Motor neuron (in vitro differentiated cells): ENCODE data around the gene SHROOM3. TPM values are rescaled to one million over a fixed set of nuclear protein-coding genes. Genes with fewer than 3 reads are reported as not detected.

ENCODE experiments used
- ATAC-seq, 8 experiments: fragments of 200-7000 bp; cut with Tn5 transposase; replicated peaks in 6 of 8; 2 replicates each; pipeline ENCODE4 v1.8.0; 2021; ENCODE audit warnings: mild to moderate bottlenecking in 8 of 8, moderate library complexity in 8 of 8
- H3K27ac ChIP-seq, 2 donors: fragments of 250-450 bp; sonication (Bioruptor Pico); 2 replicates each; pipeline ENCODE4 v1.9.0; 2021; ENCODE audit warnings: antibody characterized with exemption in 2 of 2, mild to moderate bottlenecking in 2 of 2, moderate library complexity in 1 of 2
- H3K4me1 ChIP-seq, 2 donors: fragments of 250-450 bp; sonication (Bioruptor Pico); replicated peaks in 1 of 2; 2 replicates each; pipeline ENCODE4 v1.6.1; 2021; ENCODE audit warnings: antibody characterized with exemption in 2 of 2, mild to moderate bottlenecking in 2 of 2, moderate library complexity in 1 of 2
- H3K4me3 ChIP-seq, 5 donors: fragments of 250-450 bp; sonication (Bioruptor Pico); 2 replicates each; pipeline ENCODE4 v1.9.0; 2021; ENCODE audit warnings: antibody characterized with exemption in 5 of 5, mild to moderate bottlenecking in 5 of 5, moderate library complexity in 4 of 5
- WGBS, 10 experiments: fragments of 450-650 bp; shearing (Covaris generic); methylation state at CpG; one replicate each; pipeline ENCODE4 v1.0.0; 2022; 5-methylcytosine and 5-hydroxymethylcytosine counted together
- in situ Hi-C, 9 experiments: fragments of 400-800 bp; cut with MboI; loops; one replicate each; pipeline ENCODE4 v1.15.0; 2021; ENCODE audit warnings: low sequenced_read_pairs in 9 of 9, low pct_unique_long_range_greater_than_20kb in 2 of 9; ENCODE audit not compliant: unreplicated experiment in 9 of 9
- total RNA-seq, 8 experiments: library from RNA; unstranded; fragments of 300-600 nt; gene quantifications; 2 replicates each; pipeline versions ENCODE4 v1.2.3 to v1.2.4, GENCODE V29; 2022

The SHROOM3 gene
- total RNA-seq, 8 experiments from 2014 or later = 0.49 to 51.0 (median 7.9) TPM

DNA sequence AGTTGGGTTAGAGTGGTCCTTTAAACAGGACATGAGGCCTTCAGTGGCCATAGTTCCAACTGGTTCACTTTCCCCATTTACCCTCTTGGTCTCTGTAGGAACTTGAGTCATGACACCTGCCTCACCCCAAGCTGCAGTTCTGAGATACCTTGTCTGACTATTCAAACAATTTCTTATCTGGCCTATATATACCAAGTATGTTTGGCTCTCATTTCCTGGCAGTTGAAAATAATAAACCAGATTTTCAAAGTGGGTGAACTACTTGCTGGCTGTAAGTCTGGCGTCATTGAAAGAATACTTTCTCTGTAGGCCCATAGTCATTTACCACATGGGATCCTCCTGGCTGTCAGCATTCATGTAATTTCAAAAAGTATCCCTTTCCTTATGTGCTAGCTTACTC lies 228.8 kb downstream of the SHROOM3 start:
- Histone ChIP-seq H3K27ac (no peak overlapping the region), H3K4me1 (no peaks in the 10 kb centered on the region), H3K4me3 (no peak overlapping the region)
- WGBS, 10 experiments = 29 to 100% (median 92%) methylated on average over 1 of the region's 1 CpG; no CpG with 5 or more reads in 3 of the 10 experiments
- in situ Hi-C loops = no loop called here
- ATAC-seq = no peak

DNA sequence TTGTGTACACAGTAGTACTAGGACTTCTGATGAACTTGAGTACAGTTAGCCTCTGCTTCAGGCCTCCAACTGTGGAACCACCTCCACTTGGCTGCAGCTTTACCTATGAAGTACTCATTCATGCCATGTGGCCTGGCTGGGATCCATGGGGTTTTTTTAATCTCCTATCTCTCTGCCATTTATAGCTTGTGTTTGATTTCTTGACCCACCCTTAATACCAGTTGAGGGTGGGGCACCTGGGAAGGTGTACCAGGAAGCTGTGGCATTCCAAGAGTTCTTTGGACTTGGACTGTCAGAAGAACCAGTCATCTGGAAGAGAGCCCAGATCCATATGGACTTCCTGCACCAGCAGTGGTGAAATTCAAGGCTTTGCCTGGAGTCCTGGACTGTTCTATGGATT lies 230.1 kb downstream of the SHROOM3 start:
- in situ Hi-C loops = no loop called here
- Histone ChIP-seq H3K4me1 (no peaks in the 10 kb centered on the region), H3K27ac (no peak overlapping the region), H3K4me3 (no peak overlapping the region)
- no peak for ATAC-seq

- Histone ChIP-seq H3K4me3 (no peak overlapping the region), H3K4me1 (no peaks in the 10 kb centered on the region), H3K27ac (no peak overlapping the region)
- 67 to 100% (median 92%) methylated on average over 1 to 4 of the region's 4 CpGs; no CpG with 5 or more reads in 4 of the 10 experiments for WGBS, 10 experiments
- no peak for ATAC-seq
- in situ Hi-C loops = no loop called here
These were observed 230.7 kb downstream of the SHROOM3 start for GRCh38 chr4:76665721-76666120.

GRCh38 chr4:76666944-76667532 lies 232.0 kb downstream of the SHROOM3 start:
- in situ Hi-C loops = no loop called here
- no peak for ATAC-seq
- 56 to 100% (median 85%) methylated on average over 1 to 5 of the region's 5 CpGs for WGBS, 10 experiments
- H3K4me3 ChIP-seq = no peak overlapping the region
- no peaks in the 10 kb centered on the region for H3K4me1 ChIP-seq
- no peak overlapping the region for H3K27ac ChIP-seq

DNA sequence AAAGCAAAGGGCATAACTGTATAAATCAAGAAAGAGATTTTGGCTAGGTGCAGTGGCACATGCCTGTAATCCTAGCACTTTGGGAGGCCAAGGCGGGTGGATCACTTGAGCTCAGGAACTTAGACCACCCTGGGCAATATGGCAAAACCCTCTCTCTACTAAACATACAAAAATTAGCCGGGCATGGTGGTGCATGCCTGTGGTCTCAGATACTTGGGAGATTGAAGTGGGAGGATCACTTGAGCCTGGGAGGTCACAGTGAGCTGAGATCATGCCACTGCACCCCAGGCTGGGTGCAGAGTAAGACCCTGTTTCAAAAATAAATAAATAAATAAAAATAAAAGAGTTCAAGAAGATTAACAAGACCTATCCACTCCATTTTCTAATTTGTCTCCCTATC lies 235.6 kb downstream of the SHROOM3 start:
- in situ Hi-C loops = no loop called here
- Histone ChIP-seq H3K4me1 (no peaks in the 10 kb centered on the region), H3K27ac (no peak overlapping the region), H3K4me3 (no peak overlapping the region)
- ATAC-seq = no peak
- WGBS, 10 experiments = 67 to 100% (median 77%) methylated on average over 1 to 2 of the region's 2 CpGs; no CpG with 5 or more reads in 5 of the 10 experiments

DNA sequence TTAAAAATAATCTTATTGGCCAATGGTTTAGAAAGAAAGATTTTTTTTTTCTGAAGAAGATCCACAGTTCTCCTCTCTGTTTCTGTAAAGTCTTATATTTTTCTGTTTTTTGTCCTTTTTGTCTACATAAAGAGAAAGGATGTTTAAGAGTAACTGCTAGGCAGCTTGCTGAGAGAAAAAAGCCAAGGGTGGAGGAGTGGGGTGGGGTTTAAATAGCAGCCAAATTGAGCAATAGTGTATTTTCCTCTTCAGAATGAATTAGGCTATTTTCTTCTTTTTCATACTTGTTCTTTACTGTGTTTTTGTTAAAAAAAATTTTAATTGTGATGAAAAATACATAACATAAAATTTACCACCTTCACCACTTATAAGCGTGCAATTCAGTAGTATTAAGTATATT lies 238.3 kb downstream of the SHROOM3 start:
- no peak overlapping the region for H3K27ac ChIP-seq
- no peak overlapping the region for H3K4me3 ChIP-seq
- WGBS, 10 experiments = 91 to 100% (median 100%) methylated on average over 1 of the region's 1 CpG
- peak in 2 of 8 experiments; percentile 40 to 66 for ATAC-seq
- in situ Hi-C loops = no loop called here
- no peaks in the 10 kb centered on the region for H3K4me1 ChIP-seq

GRCh38 chr4:76674983-76675382 lies 240.0 kb downstream of the SHROOM3 start:
- no peak overlapping the region for H3K4me3 ChIP-seq
- no peak overlapping the region for H3K27ac ChIP-seq
- WGBS, 10 experiments = 0 to 100% (median 84%) methylated on average over 1 to 3 of the region's 3 CpGs; no CpG with 5 or more reads in 1 of the 10 experiments
- peak in 3 of 8 experiments; percentile 39 to 96 (median 63) for ATAC-seq
- no peaks in the 10 kb centered on the region for H3K4me1 ChIP-seq
- in situ Hi-C loops = no loop called here

DNA sequence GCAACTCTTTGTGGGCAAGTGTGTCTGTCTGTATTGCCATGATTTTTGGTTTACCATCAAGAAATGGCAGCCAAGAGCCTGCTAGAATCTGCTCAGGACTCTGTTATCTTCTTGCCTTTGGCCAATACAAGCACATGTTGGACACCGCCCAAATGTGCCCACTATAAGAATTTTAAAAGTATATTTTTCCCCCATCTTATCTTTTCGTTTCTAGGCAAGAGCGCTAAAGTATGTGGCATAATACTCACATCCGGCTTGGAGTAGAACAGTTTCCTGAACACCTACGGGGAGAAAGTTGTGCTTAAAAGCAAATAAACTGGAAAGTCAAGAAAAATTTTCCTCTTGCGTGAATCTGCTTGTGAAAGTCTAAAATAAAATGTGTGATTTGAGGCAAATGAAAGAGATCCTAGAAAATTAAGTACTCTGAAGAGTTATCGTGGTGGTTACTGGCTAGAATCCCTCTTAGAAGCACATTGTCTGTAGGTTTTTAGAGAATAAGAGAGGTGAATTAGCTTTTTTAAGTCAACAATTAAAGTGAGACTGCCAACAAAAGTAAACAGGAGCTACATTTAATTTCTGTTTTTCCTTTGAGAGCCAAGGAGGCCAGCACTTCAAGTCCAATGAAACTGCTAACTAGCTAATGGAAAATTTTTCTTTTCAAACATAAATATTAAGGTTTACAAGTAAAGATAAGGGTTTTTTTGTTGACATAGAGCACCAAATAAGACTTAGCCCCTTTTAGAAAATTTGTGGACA lies 242.7 kb downstream of the SHROOM3 start:
- in situ Hi-C loops = no loop called here
- ATAC-seq = no peak
- WGBS, 10 experiments = 79 to 98% (median 92%) methylated on average over 3 to 7 of the region's 7 CpGs
- Histone ChIP-seq H3K4me3 (no peak overlapping the region), H3K27ac (no peak overlapping the region), H3K4me1 (no peaks in the 10 kb centered on the region)

- H3K4me3 ChIP-seq = no peak overlapping the region
- ATAC-seq = no peak
- H3K4me1 ChIP-seq = no peaks in the 10 kb centered on the region
- in situ Hi-C loops = no loop called here
- H3K27ac ChIP-seq = no peak overlapping the region
- 67 to 100% (median 92%) methylated on average over 1 to 3 of the region's 4 CpGs; no CpG with 5 or more reads in 3 of the 10 experiments for WGBS, 10 experiments
These were observed 244.7 kb downstream of the SHROOM3 start for GRCh38 chr4:76679691-76680090.

- no peak overlapping the region for H3K4me3 ChIP-seq
- H3K27ac ChIP-seq = no peak overlapping the region
- in situ Hi-C loops = no loop called here
- peak in 3 of 8 experiments; percentile 34 to 92 (median 76) for ATAC-seq
- no peaks in the 10 kb centered on the region for H3K4me1 ChIP-seq
These were observed 245.9 kb downstream of the SHROOM3 start for GRCh38 chr4:76680952-76681351.

DNA sequence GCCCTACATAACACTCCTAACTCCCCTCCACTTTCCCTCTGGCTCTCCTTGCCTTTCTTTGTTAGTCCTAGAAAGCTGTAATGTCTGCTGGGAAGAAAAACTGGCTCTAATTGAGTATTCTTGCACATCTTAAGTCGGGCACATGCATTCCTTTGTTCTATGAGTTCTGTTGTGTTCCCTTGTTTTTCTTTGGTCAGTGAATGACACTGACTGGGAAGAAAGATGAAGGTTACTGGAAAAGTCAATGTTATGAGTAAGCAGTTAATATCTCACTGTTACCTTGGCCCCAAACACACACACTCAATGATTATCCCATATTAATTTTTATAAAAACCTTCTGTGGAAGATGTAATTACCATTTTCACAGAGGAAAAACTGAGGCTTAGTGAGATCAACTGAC lies 247.0 kb downstream of the SHROOM3 start:
- H3K27ac ChIP-seq = no peak overlapping the region
- no peaks in the 10 kb centered on the region for H3K4me1 ChIP-seq
- no peak for ATAC-seq
- WGBS, 10 experiments = 20 to 100% (median 60%) methylated on average over 1 of the region's 1 CpG; no CpG with 5 or more reads in 1 of the 10 experiments
- in situ Hi-C loops = no loop called here
- H3K4me3 ChIP-seq = no peak overlapping the region

- no peak for ATAC-seq
- Histone ChIP-seq H3K4me3 (no peak overlapping the region), H3K4me1 (peaks cover 4 to 5% of the 10 kb centered on the region in 2 donors), H3K27ac (no peak overlapping the region)
- in situ Hi-C loops = no loop called here
- 57 to 100% (median 86%) methylated on average over 1 to 3 of the region's 3 CpGs for WGBS, 10 experiments
These were observed 248.1 kb downstream of the SHROOM3 start for GRCh38 chr4:76683144-76683543.

DNA sequence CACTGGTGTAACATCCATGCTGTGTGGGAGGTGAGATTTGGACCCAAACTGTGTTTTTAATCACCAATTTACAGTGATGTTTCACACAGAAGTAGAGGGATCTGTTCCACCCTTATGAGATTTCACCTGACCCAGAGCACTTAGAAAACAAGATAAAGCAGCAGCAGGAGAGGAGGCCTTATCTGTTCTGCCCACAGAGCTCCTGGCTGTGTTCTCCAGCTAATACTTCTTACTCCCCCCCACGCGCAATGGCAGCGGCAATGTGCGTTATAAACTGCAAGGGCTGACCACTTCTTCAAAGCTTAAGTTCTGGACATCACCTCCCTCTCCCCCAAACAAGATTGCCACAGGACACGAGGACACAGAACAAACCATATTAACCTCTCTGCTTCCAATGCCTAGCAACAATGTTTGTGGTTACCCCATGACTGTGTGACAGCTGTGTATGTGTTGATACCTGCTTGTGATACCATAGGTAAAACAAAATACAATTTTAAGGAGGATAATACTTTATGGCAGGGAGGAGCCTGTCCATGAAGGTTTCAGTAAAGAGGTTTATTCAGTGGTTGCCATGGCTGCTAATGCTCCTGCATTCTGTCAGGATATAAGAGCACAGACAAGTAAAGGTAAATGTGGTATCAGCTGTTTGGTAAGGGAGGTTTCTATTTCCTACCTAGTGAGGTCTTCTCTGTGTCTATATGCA lies 252.9 kb downstream of the SHROOM3 start:
- Histone ChIP-seq H3K4me3 (no peak overlapping the region), H3K4me1 (peaks cover 21 to 22% of the 10 kb centered on the region in 2 donors), H3K27ac (no peak overlapping the region)
- 51 to 94% (median 70%) methylated on average over 2 to 5 of the region's 5 CpGs; no CpG with 5 or more reads in 3 of the 10 experiments for WGBS, 10 experiments
- in situ Hi-C loops = no loop called here
- ATAC-seq = no peak
